ENCODE measurements around the gene WNT7B. TPM values are rescaled to one million over a fixed set of nuclear protein-coding genes. Genes with fewer than 3 reads are reported as not detected.
A peak's percentile ranks its signal among the peaks of the same experiment; 100 is the strongest.

The WNT7B gene
- total RNA-seq, 1 donor from 2014 or later, result 1.8 TPM

DNA sequence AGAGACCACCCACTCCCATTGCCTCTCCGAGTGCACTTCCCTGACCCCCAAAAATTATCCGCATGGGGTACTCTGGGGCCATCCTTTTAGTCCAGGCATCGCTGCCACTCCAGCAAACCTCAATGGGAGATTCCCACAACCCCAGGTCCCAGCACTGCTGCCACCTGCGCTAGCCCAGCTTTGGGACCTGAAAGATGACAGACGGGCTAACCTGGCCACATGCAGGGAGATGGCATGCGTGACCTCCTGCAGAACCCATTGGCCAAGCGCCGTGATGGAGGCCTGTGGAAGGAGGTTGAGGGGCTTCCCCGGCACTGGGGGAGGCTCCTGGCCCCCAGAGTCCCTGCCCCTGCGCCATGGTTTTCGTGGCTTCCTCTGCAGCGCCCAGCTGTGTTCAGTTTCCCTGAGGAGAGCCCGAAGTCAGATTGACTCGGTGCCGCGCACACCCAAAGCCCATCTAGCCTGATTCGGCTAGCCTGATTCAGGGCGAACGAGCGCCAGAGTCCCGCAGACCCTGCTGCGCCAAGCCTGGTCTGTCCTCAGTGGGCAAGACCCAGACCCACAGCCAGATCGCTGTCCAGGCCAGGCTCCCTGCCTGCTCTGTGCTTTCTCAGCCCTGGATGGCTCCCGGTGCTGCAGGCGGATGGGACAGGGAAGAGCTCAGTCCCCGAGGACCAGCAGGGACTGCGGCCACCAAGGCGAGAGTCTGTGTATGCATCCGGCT is 751 bp upstream of the WNT7B start:
- H3K27me3 ChIP-seq, result peaks cover 69% of the 10 kb centered on the region
- no peak overlapping the region for H3K9ac ChIP-seq
- H3K27ac ChIP-seq, result no peak overlapping the region
- H3K9me3 ChIP-seq (ENCODE audit: low read depth), result no peaks in the 10 kb centered on the region
- peaks cover 39% of the 10 kb centered on the region for H4K20me1 ChIP-seq (ENCODE audit: low read depth)
- no peak overlapping the region for H2AFZ ChIP-seq (replicated peaks)
- H3K4me1 ChIP-seq, result peaks cover 15% of the 10 kb centered on the region
- H3K36me3 ChIP-seq, result no peaks in the 10 kb centered on the region
- peaks cover 24% of the 10 kb centered on the region for H3K4me1 Mint-ChIP-seq
- H3F3A ChIP-seq (ENCODE audit: low read depth), result peaks cover 47% of the 10 kb centered on the region
- H3K9me3 Mint-ChIP-seq, result no peaks in the 10 kb centered on the region
- H3K4me3 Mint-ChIP-seq, result peak overlapping the region; percentile 86
- H3K27me3 Mint-ChIP-seq (ENCODE audit: insufficient read depth, low read depth), result peaks cover 31% of the 10 kb centered on the region
- H3K4me2 ChIP-seq, result peak overlapping the region; percentile 99
- TF ChIP-seq EZH2 (IDR thresholded peaks at IDR 0.05) (peak; percentile 92), EZH2phosphoT487 (IDR thresholded peaks at IDR 0.05) (peak; percentile 16)
- TF ChIP-seq, protein P1, sequence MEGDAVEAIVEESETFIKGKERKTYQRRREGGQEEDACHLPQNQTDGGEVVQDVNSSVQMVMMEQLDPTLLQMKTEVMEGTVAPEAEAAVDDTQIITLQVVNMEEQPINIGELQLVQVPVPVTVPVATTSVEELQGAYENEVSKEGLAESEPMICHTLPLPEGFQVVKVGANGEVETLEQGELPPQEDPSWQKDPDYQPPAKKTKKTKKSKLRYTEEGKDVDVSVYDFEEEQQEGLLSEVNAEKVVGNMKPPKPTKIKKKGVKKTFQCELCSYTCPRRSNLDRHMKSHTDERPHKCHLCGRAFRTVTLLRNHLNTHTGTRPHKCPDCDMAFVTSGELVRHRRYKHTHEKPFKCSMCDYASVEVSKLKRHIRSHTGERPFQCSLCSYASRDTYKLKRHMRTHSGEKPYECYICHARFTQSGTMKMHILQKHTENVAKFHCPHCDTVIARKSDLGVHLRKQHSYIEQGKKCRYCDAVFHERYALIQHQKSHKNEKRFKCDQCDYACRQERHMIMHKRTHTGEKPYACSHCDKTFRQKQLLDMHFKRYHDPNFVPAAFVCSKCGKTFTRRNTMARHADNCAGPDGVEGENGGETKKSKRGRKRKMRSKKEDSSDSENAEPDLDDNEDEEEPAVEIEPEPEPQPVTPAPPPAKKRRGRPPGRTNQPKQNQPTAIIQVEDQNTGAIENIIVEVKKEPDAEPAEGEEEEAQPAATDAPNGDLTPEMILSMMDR (IDR thresholded peaks at IDR 0.05), result no peak
- H3K36me3 Mint-ChIP-seq, result peaks cover 2% of the 10 kb centered on the region
- H3K79me2 ChIP-seq (ENCODE audit: low read depth), result no peaks in the 10 kb centered on the region
- peak overlapping the region; percentile 55 for H3K4me3 ChIP-seq
- DNase-seq (ENCODE audit: low spot score), result peak; percentile 77
- no peak overlapping the region for H3K27ac Mint-ChIP-seq

DNA sequence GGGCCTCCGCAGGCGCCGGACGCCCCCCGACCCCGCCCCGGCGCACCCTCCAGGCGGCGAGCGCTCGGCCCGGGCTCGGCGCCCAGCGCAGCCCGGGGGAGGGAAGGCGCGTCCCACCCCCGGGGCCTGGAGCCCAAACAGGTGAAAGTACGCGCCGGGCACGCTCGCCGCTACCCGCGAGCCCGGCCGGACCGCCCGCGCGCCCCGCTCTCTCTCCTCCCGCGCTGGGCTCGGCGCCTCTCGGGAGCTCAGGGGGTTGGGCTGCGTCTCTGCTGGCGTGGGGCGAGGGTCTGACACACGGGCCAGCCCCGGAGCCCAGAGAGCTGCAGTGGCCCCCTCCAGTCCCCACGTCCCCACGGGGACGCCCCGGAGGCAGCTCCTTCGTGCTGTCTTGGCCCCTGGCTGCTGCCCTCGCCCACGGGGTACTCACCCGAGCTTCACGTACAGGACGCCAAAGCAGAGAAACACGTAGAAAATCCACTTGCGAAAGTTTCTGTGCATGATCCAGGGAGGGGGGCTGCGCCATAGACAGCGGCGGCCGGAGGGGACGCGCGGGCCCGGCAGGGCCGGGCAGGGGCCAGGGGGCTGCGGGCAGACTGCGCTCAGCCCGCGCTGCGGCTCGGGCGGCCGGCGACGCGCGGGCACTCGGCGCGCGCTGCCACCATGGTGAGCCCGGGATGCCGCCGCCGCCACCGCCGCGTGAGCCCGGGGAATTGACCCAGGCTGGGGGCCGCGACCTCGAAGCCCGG is 534 bp downstream of the WNT7B start:
- Mint-ChIP-seq H3K4me3 (peak overlapping the region; percentile 88), H3K36me3 (peaks cover 2% of the 10 kb centered on the region), H3K27me3 (ENCODE audit: insufficient read depth, low read depth) (peaks cover 31% of the 10 kb centered on the region), H3K9me3 (no peaks in the 10 kb centered on the region), H3K27ac (no peak overlapping the region), H3K4me1 (peaks cover 24% of the 10 kb centered on the region)
- no peaks in the 10 kb centered on the region for H3K9me3 ChIP-seq (ENCODE audit: low read depth)
- no peak overlapping the region for H3K27ac ChIP-seq
- no peaks in the 10 kb centered on the region for H3K79me2 ChIP-seq (ENCODE audit: low read depth)
- H3K9ac ChIP-seq, result no peak overlapping the region
- peaks cover 82% of the 10 kb centered on the region for H3K27me3 ChIP-seq
- peak overlapping the region; percentile 99 for H3K4me2 ChIP-seq
- H3K36me3 ChIP-seq, result no peaks in the 10 kb centered on the region
- peak overlapping the region; percentile 55 for H3K4me3 ChIP-seq
- DNase-seq (ENCODE audit: low spot score), result peak; percentile 44
- H4K20me1 ChIP-seq (ENCODE audit: low read depth), result peaks cover 42% of the 10 kb centered on the region
- peak overlapping the region; percentile 43 for H2AFZ ChIP-seq (replicated peaks)
- TF ChIP-seq, protein P1 (IDR thresholded peaks at IDR 0.05), result no peak
- TF ChIP-seq EZH2 (IDR thresholded peaks at IDR 0.05) (peak; percentile 12), EZH2phosphoT487 (IDR thresholded peaks at IDR 0.05) (peak; percentile 80)
- peaks cover 21% of the 10 kb centered on the region for H3K4me1 ChIP-seq
- peaks cover 54% of the 10 kb centered on the region for H3F3A ChIP-seq (ENCODE audit: low read depth)

GRCh38 chr22:45975164-45976161 is 1.5 kb downstream of the WNT7B start:
- Mint-ChIP-seq H3K36me3 (peaks cover 2% of the 10 kb centered on the region), H3K27me3 (ENCODE audit: insufficient read depth, low read depth) (peaks cover 31% of the 10 kb centered on the region), H3K4me3 (peak overlapping the region; percentile 87), H3K4me1 (peaks cover 29% of the 10 kb centered on the region), H3K27ac (no peak overlapping the region), H3K9me3 (no peaks in the 10 kb centered on the region)
- TF ChIP-seq EZH2phosphoT487 (IDR thresholded peaks at IDR 0.05) (peak; percentile 91), EZH2 (IDR thresholded peaks at IDR 0.05) (peak; percentile 89)
- TF ChIP-seq, protein P1 (IDR thresholded peaks at IDR 0.05), result no peak
- Histone ChIP-seq H3K27ac (no peak overlapping the region), H3K9ac (no peak overlapping the region), H2AFZ (replicated peaks) (no peak overlapping the region), H3K4me3 (peak overlapping the region; percentile 55), H3K27me3 (peaks cover 92% of the 10 kb centered on the region), H3K4me2 (peak overlapping the region; percentile 99), H3K79me2 (ENCODE audit: low read depth) (no peaks in the 10 kb centered on the region), H3K9me3 (ENCODE audit: low read depth) (no peaks in the 10 kb centered on the region), H4K20me1 (ENCODE audit: low read depth) (peaks cover 46% of the 10 kb centered on the region), H3F3A (ENCODE audit: low read depth) (peaks cover 62% of the 10 kb centered on the region), H3K36me3 (no peaks in the 10 kb centered on the region), H3K4me1 (peaks cover 31% of the 10 kb centered on the region)
- peak; percentile 60 for DNase-seq (ENCODE audit: low spot score)

All from neural progenitor cell (in vitro differentiated cells).